SK-N-MC (cell line): ENCODE measurements around the gene DLGAP5.

Source experiments
- DNase-seq: peaks from one replicate; pipeline ENCODE4 v3.0.0-alpha.2; 2011; ENCODE audit warnings: low read depth, low spot score
- H3K27ac ChIP-seq: fragments of 200-600 bp; sonication (generic); 2 replicates; pipeline ENCODE4 v1.5.1; 2016; ENCODE audit warnings: mixed run types
- H3K36me3 ChIP-seq: fragments of 200-600 bp; sonication (generic); 2 replicates; pipeline ENCODE4 v1.6.1; 2017; ENCODE audit warnings: antibody characterized with exemption, low read length, mixed read lengths; ENCODE audit not compliant: insufficient read depth
- H3K4me3 ChIP-seq: fragments of 200-600 bp; sonication (generic); 2 replicates; pipeline ENCODE4 v1.5.1; 2016
- H3K9ac ChIP-seq: fragments of 200-600 bp; sonication (generic); 2 replicates; pipeline ENCODE4 v1.8.0; 2017; ENCODE audit warnings: mixed run types, mixed read lengths; ENCODE audit not compliant: insufficient read length
- H3K9me3 ChIP-seq: fragments of 200-600 bp; sonication (generic); 2 replicates; pipeline ENCODE4 v1.6.1; 2017; ENCODE audit warnings: low read depth, mild to moderate bottlenecking, antibody characterized with exemption, low read length, moderate library complexity, mixed read lengths
- EZH2 ChIP-seq: fragments of 200-600 bp; sonication (generic); IDR thresholded peaks from one replicate; pipeline ENCODE4 v1.6.1; 2017; ENCODE audit warnings: antibody characterized with exemption
- FOXP2 ChIP-seq: optimal IDR thresholded peaks from 2 replicates; pipeline ENCODE3; 2011; ENCODE audit warnings: mild to moderate bottlenecking, moderate library complexity; ENCODE audit not compliant: insufficient read depth; ENCODE audit errors: extremely low read length, control extremely low read depth
- POLR2AphosphoS5 ChIP-seq: IDR thresholded peaks from 2 replicates; pipeline ENCODE4 v1.6.1; 2012; ENCODE audit warnings: mild to moderate bottlenecking, low read depth, low read length, borderline replicate concordance

The DLGAP5 gene

DNA sequence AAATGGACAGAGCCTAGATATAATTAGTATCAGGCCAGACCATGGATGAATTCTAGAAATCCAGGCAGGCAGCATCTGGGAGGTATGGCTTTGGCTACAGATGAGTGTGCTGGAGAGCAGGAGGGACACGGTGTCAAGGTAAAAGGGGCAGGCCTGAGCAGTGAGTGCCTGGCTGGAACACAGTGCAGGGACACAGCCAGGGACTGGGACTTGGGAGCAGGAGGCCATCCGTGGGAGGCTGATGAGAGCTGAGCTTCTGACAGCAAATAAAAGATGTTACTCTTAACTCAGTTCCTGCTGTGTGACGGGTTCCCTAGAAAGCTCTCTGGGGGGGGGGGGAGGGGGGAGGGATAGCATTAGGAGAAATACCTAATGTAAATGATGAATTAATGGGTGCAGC, 75.9 kb downstream of the DLGAP5 start:
- no peak for DNase-seq
- Histone ChIP-seq H3K9ac (no peak overlapping the region), H3K27ac (no peak overlapping the region), H3K4me3 (no peak overlapping the region), H3K9me3 (no peaks in the 10 kb centered on the region), H3K36me3 (no peaks in the 10 kb centered on the region)
- TF ChIP-seq EZH2 (no peak), POLR2AphosphoS5 (no peak), FOXP2 (no peak)

DNA sequence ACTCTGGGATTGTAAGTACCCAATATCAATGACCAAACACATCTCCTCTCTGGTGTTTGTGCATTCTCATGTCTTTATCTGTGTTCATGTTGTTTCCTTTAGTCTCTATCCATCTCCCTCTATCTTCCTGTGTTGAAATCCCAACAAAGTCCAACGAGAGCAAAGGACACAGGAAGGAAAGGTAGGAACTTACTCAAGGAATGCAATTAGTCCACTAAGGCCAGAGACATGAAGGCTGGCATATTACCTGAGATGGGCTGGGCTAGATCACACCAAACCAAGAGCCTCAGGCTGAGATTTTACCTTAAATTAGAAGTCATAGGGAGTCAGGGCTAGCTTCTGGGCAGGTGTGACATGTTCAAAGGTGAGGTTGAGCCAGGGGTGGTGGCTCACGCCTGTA, 76.7 kb downstream of the DLGAP5 start:
- Histone ChIP-seq H3K9ac (no peak overlapping the region), H3K9me3 (no peaks in the 10 kb centered on the region), H3K27ac (no peak overlapping the region), H3K4me3 (no peak overlapping the region), H3K36me3 (no peaks in the 10 kb centered on the region)
- DNase-seq: no peak
- TF ChIP-seq EZH2: no peak
- no peak for TF ChIP-seq FOXP2
- TF ChIP-seq POLR2AphosphoS5: no peak

DNA sequence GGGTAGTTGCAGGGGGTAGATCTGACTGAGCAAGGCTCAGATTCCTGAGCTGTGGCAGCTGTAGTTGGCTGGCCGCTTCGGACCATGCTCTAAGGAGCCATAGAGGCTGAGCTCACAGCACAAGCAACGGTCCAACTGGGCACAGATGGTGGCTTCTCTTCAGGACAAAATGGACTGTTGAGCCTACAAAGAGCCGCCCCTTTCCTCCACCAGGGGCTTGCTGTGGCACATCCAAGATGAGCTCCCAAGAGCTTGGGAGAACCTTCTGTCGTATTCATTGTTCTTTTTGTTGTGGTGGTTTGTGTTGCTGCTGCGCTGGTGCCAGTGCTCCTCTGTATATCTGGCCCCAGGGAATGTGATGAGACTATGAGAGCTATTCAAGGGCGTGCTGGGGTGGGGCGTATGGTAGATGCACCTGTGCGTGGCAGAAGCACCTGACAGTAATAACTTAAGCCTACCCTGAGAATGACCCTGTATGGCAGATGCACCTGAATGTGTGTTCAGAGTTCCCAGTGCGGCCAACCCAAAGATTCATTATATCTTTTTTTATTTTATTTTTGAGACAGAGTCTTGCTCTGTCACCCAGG, 80.2 kb downstream of the DLGAP5 start:
- Histone ChIP-seq H3K27ac (no peak overlapping the region), H3K9me3 (no peaks in the 10 kb centered on the region), H3K4me3 (no peak overlapping the region), H3K9ac (no peak overlapping the region), H3K36me3 (no peaks in the 10 kb centered on the region)
- no peak for DNase-seq
- no peak for TF ChIP-seq EZH2
- TF ChIP-seq POLR2AphosphoS5: no peak
- no peak for TF ChIP-seq FOXP2

DNA sequence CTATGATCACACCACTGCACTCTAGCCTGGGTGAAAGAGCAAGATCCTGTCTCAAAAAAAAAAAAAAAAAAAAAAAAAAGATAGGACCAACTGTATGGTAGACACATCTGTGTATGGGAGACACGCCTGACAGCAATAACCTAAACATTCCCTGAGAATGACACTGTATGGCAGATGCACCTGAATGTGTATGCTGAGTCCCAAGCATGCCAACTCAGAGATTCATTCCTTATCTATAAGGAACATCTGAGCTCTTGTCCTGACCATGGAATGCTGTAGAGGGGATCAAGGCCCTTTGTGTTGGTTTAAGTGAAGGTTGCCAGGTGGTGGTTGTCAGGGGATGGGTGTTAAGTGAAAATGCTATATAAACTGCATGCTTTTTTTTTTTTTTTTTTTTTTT, 81.5 kb downstream of the DLGAP5 start:
- H3K36me3 ChIP-seq: no peaks in the 10 kb centered on the region
- no peak for DNase-seq
- no peak for TF ChIP-seq FOXP2
- TF ChIP-seq POLR2AphosphoS5: no peak
- TF ChIP-seq EZH2: no peak
- H3K9me3 ChIP-seq: no peaks in the 10 kb centered on the region
- no peak overlapping the region for H3K9ac ChIP-seq
- H3K27ac ChIP-seq: no peak overlapping the region
- no peak overlapping the region for H3K4me3 ChIP-seq

DNA sequence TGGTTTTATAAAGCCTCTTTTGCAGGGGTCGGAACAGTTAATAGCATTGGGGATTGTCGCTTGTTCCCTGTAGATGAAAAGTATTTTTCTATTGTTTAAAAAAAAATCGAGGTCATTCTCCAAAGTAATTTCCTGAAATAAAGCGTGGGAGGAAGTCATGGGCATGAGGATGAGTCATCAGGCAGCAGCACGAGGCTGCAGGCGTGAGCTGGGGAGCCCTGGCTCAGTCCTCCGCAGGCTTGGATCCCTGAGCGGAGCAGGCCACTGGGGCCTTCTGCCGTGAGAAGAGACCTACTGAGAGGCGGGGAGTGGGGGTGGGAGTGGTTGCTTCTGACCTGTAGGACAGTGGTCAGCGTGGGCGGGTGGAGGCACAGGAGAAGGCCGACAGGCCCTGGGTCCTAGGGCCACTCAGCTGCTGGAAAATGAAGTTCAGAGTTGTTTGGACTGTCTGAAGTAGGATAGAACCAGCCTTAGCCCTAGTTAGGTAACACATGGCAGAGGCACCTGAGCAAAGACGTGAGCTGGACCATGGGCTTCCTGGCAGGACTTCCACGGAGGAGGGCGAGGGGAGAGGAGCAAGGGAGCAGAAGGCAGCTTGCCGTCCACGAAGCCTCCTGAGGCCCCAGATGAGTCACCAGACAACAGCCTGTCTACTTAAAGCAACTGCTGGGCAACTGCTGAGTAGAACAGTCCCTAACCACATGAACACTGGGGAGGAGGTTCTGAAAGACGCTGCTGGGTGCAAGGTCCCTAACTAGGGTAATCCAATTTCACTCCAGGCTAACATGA, 83.4 kb downstream of the DLGAP5 start:
- Histone ChIP-seq H3K4me3 (no peak overlapping the region), H3K27ac (peak overlapping the region; percentile 77), H3K9ac (peak overlapping the region; percentile 33), H3K9me3 (no peaks in the 10 kb centered on the region), H3K36me3 (no peaks in the 10 kb centered on the region)
- TF ChIP-seq EZH2 (no peak), POLR2AphosphoS5 (no peak), FOXP2 (no peak)
- DNase-seq: no peak

DNA sequence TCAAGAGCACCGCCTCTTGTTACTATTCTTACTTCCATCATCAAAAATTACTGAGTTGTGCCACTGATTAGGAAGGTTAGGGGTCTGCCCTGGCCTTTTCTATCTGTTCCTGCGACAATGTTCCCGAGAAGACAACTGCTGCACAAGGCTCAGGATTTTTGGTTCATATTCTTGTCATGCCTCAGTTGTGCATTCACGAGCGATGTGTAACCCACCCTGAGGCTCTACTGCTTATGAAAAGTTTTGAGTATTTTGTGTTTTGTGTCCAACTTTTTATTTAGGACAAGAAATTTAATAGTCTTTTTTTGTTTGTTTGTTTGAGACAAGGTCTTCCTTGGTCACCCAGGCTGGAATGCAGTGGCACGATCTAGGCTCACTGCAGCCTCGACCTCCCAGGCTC, 85.4 kb downstream of the DLGAP5 start:
- DNase-seq: no peak
- Histone ChIP-seq H3K27ac (no peak overlapping the region), H3K9ac (no peak overlapping the region), H3K9me3 (no peaks in the 10 kb centered on the region), H3K36me3 (no peaks in the 10 kb centered on the region), H3K4me3 (no peak overlapping the region)
- TF ChIP-seq FOXP2 (no peak), POLR2AphosphoS5 (no peak), EZH2 (no peak)

DNA sequence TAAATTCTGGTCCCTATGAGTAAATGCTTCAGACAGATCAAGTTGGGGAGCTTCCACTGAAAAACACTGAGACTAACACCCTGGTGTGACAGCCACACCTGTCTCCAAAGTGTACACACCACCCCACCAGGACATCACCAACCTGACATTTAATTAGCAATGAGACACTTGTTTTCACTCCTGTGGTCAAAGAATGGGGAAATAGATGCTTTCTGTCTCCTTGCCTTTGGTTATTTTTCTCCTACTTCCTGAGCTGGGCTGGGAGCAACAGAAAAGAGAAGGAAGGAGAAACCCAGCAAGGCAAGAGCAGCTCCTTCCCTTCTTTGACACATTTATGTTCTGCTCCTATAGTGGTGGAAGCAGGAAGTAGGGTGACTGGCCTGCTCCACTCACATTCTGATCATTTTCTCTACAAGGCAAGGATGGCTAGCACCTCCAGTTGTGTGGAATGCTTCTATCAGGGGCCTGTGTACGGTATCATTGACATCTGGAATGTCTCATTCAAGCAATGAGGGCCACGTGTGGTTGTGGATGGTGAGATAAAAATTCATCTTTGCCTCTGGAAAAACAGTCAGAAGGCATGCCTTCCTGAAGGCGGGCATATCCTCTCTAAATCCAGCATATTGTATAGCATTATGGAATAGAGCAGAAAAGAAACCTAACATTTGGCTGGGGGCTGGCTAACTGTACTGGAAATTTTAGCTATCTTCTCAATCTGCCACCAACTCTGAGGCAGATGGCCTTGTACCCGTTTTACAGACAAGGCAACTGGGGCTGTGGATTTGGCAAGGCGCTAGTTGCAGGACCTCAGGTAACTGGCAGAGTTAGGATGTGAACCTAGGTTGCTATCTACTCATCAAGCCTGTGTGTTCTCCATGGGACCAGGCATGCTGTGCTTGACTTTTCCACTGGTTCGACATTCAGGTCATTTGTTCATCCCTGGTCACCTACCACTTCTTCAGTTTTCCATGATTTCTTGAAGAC, 87.1 kb downstream of the DLGAP5 start:
- H3K9me3 ChIP-seq: no peaks in the 10 kb centered on the region
- H3K4me3 ChIP-seq: no peak overlapping the region
- DNase-seq: no peak
- H3K27ac ChIP-seq: peak overlapping the region; percentile 99
- no peaks in the 10 kb centered on the region for H3K36me3 ChIP-seq
- TF ChIP-seq EZH2 (no peak), FOXP2 (no peak), POLR2AphosphoS5 (no peak)
- H3K9ac ChIP-seq: no peak overlapping the region

DNA sequence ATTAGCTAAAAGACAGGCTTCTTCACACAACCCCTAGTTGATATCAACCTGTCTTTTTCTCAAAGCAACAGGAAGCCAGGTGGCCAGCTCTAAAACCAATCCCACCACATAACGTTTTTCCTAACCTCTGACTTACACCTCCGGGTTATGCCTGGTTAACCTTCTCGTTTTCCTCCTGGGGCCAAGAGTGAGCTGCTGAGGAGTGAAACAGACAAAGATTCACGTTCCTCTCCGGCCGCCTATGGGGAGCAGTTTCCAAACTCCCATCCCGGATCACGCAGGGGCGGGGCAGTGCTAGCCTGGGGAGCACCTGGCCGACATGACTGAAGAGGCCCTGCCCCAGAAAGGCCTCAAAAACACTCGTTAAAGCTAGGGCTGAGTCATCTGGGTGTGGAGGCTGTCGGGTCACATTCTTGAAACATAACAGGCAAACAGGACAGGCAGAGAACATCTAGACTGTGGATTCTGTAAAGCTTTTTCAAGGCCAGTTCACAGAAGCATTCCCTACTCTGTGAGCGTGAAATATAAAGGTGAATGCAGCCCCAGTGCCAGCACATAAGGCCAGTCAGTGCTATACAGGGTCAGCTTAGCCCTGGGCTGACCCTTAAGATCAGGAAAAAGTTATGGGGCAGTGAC, 88.3 kb downstream of the DLGAP5 start:
- TF ChIP-seq POLR2AphosphoS5 (no peak), EZH2 (no peak), FOXP2 (no peak)
- Histone ChIP-seq H3K9ac (peak overlapping the region; percentile 68), H3K4me3 (peak overlapping the region; percentile 63), H3K9me3 (no peaks in the 10 kb centered on the region), H3K27ac (peak overlapping the region; percentile 99), H3K36me3 (no peaks in the 10 kb centered on the region)
- DNase-seq: no peak
